GM23338 (cell line): ENCODE measurements around the gene BRME1. TPM values are rescaled to one million over a fixed set of nuclear protein-coding genes. Genes with fewer than 3 reads are reported as not detected.

ENCODE experiments used
- ATAC-seq: fragments of 200-7000 bp; cut with Tn5 transposase; 3 replicates; pipeline ENCODE4 v1.9.1; 2020
- DNase-seq: peaks from one replicate; pipeline ENCODE4 v3.0.0-alpha.2; 2015; ENCODE audit warnings: low spot score
- H2AFZ ChIP-seq: fragments of 200-600 bp; sonication (generic); 2 replicates; pipeline ENCODE4 v1.8.0; 2016; ENCODE audit warnings: antibody characterized with exemption, mild to moderate bottlenecking, moderate library complexity
- H3F3A ChIP-seq: fragments of 200-600 bp; sonication (generic); replicated peaks from 2 replicates; pipeline ENCODE4 v1.8.0; 2017; ENCODE audit warnings: antibody characterized with exemption, mixed run types, low read depth
- H3K27ac ChIP-seq: fragments of 200-600 bp; sonication (generic); 2 replicates; pipeline ENCODE4 v1.6.1; 2016; ENCODE audit warnings: low read depth
- H3K27me3 ChIP-seq: fragments of 200-600 bp; sonication (generic); 2 replicates; pipeline ENCODE4 v1.8.0; 2016; ENCODE audit warnings: mild to moderate bottlenecking, mixed run types, moderate library complexity; ENCODE audit not compliant: insufficient read depth
- H3K36me3 ChIP-seq: fragments of 200-600 bp; sonication (generic); 2 replicates; pipeline ENCODE4 v1.8.0; 2016; ENCODE audit warnings: mild to moderate bottlenecking; ENCODE audit not compliant: insufficient read depth
- H3K4me1 ChIP-seq: fragments of 200-600 bp; sonication (generic); 2 replicates; pipeline ENCODE4 v1.8.0; 2016; ENCODE audit warnings: mild to moderate bottlenecking, moderate library complexity; ENCODE audit not compliant: insufficient read depth
- H3K4me2 ChIP-seq: fragments of 200-600 bp; sonication (generic); 2 replicates; pipeline ENCODE4 v1.7.1; 2017; ENCODE audit warnings: mixed run types
- H3K4me3 ChIP-seq: fragments of 200-600 bp; sonication (generic); 2 replicates; pipeline ENCODE4 v1.6.1; 2016; ENCODE audit warnings: mixed run types
- H3K79me2 ChIP-seq: fragments of 200-600 bp; sonication (generic); replicated peaks from 2 replicates; pipeline ENCODE4 v1.8.0; 2017; ENCODE audit warnings: mild to moderate bottlenecking; ENCODE audit not compliant: insufficient read depth
- H3K9me2 ChIP-seq: fragments of 200-600 bp; sonication (generic); 2 replicates; pipeline ENCODE4 v1.8.0; 2017; ENCODE audit not compliant: insufficient read depth
- H4K20me1 ChIP-seq: fragments of 200-600 bp; sonication (generic); replicated peaks from 2 replicates; pipeline ENCODE4 v1.8.0; 2017; ENCODE audit warnings: mild to moderate bottlenecking; ENCODE audit not compliant: insufficient read depth
- H3K27ac Mint-ChIP-seq: 2 replicates; pipeline ENCODE4 v1.8.0; 2020; ENCODE audit warnings: inconsistent platforms, mild to moderate bottlenecking, moderate library complexity, mixed read lengths
- H3K27me3 Mint-ChIP-seq: 3 replicates; pipeline ENCODE4 v1.8.0; 2022; ENCODE audit warnings: low read depth, mild to moderate bottlenecking, moderate library complexity, mixed read lengths, inconsistent platforms; ENCODE audit not compliant: insufficient read depth, poor library complexity
- H3K36me3 Mint-ChIP-seq: 3 replicates; pipeline ENCODE4 v1.8.0; 2021; ENCODE audit warnings: low read depth, mild to moderate bottlenecking, inconsistent platforms, moderate library complexity, mixed read lengths
- H3K4me1 Mint-ChIP-seq: 3 replicates; pipeline ENCODE4 v1.8.0; 2020; ENCODE audit warnings: mild to moderate bottlenecking, inconsistent platforms, mixed read lengths
- H3K4me3 Mint-ChIP-seq: 3 replicates; pipeline ENCODE4 v1.8.0; 2021; ENCODE audit warnings: moderate library complexity, mild to moderate bottlenecking, inconsistent platforms, mixed read lengths
- H3K9me3 Mint-ChIP-seq: 3 replicates; pipeline ENCODE4 v1.8.0; 2020; ENCODE audit warnings: moderate library complexity, mild to moderate bottlenecking, inconsistent platforms, mixed read lengths
- CREB1 ChIP-seq: fragments of 250-450 bp; sonication (Bioruptor Pico); IDR thresholded peaks from 2 replicates; pipeline ENCODE4 v1.5.0; 2020; ENCODE audit warnings: low read depth, mild to moderate bottlenecking, moderate library complexity
- EZH2phosphoT487 ChIP-seq: fragments of 200-600 bp; sonication (generic); IDR thresholded peaks from one replicate; pipeline ENCODE4 v1.8.1; 2018; ENCODE audit warnings: antibody characterized with exemption; ENCODE audit not compliant: unreplicated experiment
- NANOG ChIP-seq: IDR thresholded peaks from 2 replicates; pipeline ENCODE4 v1.6.1; 2016; ENCODE audit warnings: antibody characterized with exemption, borderline replicate concordance
- ZNF331 ChIP-seq: fragments of 250-450 bp; sonication (Bioruptor Pico); IDR thresholded peaks from 2 replicates; pipeline ENCODE4 v1.5.0; 2020; ENCODE audit warnings: low read depth, mild to moderate bottlenecking, moderate library complexity
- polyA plus RNA-seq: library from polyadenylated mRNA; unstranded; fragments of >200 nt; fragmentation: Nextera tagmentation; extraction: Ambion mirVana; gene quantifications from 2 replicates; pipeline ENCODE4 v1.2.1, GENCODE V29; 2016
- total RNA-seq: library from RNA; depleted of rRNA; stranded (reverse); fragments of >200 nt; shearing (Covaris generic); gene quantifications from 2 replicates; pipeline ENCODE4 v1.2.3, GENCODE V29; 2014
- TF ChIP-seq, protein P1 (sequence below), 2 experiments: fragments of 200-600 bp in 1 of 2; sonication (generic) in 1 of 2; conservative IDR thresholded peaks; 2 replicates each; pipeline versions ENCODE4 v1.5.1 to v1.6.1; 2016 to 2017; ENCODE audit warnings: antibody characterized with exemption in 2 of 2, low read depth in 2 of 2, mild to moderate bottlenecking in 2 of 2, moderate library complexity in 1 of 2
- TF ChIP-seq, protein P2 (sequence below): IDR thresholded peaks from 2 replicates; pipeline ENCODE4 v1.6.1; 2016; ENCODE audit warnings: antibody characterized with exemption
- TF ChIP-seq, protein P3 (sequence below): fragments of 250-450 bp; sonication (Bioruptor Pico); IDR thresholded peaks from 2 replicates; pipeline ENCODE4 v1.5.0; 2020; ENCODE audit warnings: mild to moderate bottlenecking, moderate library complexity

BRME1 gene
- total and polyA plus RNA-seq, 2 experiments from 2014 or later = 3.9 to 4.0 TPM

DNA sequence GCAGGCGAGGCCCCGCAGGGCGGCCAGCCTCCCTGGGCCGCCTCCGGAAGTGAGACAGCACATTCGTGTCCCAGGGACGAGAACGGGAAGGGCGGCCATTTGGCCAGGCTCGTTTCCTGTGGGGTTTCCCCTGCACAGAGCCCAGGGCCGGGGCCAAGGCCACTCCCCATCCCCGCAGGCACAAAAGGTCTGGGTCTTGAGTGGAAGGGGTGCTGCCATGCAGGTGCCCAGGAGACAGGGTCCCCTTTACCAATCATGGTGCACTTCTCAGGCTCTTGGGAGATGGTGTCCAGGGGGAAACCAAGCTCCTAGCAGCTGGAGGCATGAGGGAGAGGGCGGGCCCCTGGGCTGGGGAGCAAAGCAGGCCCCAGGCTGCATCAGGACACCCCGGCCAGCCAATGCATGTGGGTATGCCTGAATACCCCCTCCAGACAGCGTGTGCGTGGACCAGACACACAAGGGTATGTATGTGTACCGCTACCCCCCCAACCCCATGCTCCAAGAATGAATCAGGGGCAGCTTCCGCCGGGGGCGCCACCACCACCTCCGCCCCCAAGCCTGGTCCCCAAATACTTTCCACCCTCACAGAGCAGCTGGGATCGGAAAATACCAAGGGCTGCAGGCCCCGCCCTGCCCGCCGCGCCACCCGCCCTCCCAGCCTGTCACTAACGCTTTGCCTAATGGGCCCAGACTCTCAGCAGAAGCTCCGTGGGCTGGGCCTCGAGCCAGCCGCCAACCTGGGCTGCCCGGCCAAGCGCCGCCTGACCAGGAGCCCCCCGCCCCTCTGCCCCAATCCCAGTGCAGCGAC is 66.6 kb downstream of the BRME1 start:
- no peak overlapping the region for H2AFZ ChIP-seq
- H3K36me3 ChIP-seq = no peaks in the 10 kb centered on the region
- peaks cover 14% of the 10 kb centered on the region; the same call in 1 of the 2 replicates for H3K79me2 ChIP-seq
- H3K27ac ChIP-seq = peak overlapping the region; percentile 63
- DNase-seq = peak; percentile 78
- peak; percentile 30 for ATAC-seq
- no peaks in the 10 kb centered on the region for H3K9me3 Mint-ChIP-seq
- H3K27me3 ChIP-seq = no peaks in the 10 kb centered on the region
- H3K4me1 Mint-ChIP-seq = peaks cover 23% of the 10 kb centered on the region
- no peaks in the 10 kb centered on the region for H3K36me3 Mint-ChIP-seq
- H3K4me3 ChIP-seq = peak overlapping the region; percentile 34; the same call in 1 of the 2 replicates
- H3K4me3 Mint-ChIP-seq = no peak overlapping the region
- H3K4me2 ChIP-seq = peak overlapping the region; percentile 64; the same call in 1 of the 2 replicates
- H3K9me2 ChIP-seq = no peaks in the 10 kb centered on the region
- TF ChIP-seq, protein P1, sequence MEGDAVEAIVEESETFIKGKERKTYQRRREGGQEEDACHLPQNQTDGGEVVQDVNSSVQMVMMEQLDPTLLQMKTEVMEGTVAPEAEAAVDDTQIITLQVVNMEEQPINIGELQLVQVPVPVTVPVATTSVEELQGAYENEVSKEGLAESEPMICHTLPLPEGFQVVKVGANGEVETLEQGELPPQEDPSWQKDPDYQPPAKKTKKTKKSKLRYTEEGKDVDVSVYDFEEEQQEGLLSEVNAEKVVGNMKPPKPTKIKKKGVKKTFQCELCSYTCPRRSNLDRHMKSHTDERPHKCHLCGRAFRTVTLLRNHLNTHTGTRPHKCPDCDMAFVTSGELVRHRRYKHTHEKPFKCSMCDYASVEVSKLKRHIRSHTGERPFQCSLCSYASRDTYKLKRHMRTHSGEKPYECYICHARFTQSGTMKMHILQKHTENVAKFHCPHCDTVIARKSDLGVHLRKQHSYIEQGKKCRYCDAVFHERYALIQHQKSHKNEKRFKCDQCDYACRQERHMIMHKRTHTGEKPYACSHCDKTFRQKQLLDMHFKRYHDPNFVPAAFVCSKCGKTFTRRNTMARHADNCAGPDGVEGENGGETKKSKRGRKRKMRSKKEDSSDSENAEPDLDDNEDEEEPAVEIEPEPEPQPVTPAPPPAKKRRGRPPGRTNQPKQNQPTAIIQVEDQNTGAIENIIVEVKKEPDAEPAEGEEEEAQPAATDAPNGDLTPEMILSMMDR (conservative IDR thresholded peaks at IDR 0.05; ENCODE audit: low read depth in 2 of 2) = peak in 1 of 2 experiments; percentile 8; a peak in 1 of 4 replicates
- no peak for TF ChIP-seq ZNF331 (CRISPR knock-in tag)
- H3K4me1 ChIP-seq = peaks cover 22% of the 10 kb centered on the region
- H4K20me1 ChIP-seq = no peaks in the 10 kb centered on the region; the same call in 1 of the 2 replicates
- H3K27me3 Mint-ChIP-seq = peaks cover 15% of the 10 kb centered on the region
- H3K27ac Mint-ChIP-seq = no peak overlapping the region
- H3F3A ChIP-seq = peaks cover 11% of the 10 kb centered on the region; the same call in 1 of the 2 replicates

DNA sequence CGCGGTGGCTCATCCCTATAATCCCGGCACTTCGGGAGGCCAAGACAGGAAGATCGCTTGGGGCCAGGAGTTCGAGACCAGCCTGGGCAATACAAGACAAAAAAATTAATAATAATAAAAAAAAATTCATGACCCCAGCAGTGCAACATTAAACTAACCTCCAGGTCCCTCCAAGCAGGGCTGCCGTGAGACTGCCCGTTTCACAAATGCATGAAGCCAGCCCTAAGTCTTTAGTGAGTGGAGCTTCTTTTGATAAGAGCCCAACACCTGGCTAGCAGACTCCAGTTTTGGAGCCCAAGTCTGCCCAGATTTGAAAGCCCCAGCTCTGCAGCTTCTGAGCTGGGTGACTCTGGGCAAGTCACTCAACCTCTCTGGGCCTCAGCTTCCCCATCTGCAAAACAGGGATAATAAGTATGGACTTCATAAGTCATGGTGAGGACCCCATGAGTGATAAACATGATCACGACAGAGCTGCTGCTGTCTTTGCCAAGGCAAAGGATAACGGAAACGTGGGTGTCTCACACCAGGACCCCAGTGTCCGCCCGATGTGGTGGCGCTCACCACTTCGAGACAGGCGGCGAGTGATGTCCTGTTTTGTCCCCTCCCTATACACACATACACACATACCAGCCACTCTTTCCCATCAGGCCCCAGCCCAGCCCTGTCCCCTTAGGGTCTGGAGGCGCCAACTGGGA is 67.3 kb downstream of the BRME1 start:
- Histone ChIP-seq H3K9me2 (no peaks in the 10 kb centered on the region), H3K4me1 (peaks cover 20% of the 10 kb centered on the region; the same call in 1 of the 2 replicates), H2AFZ (no peak overlapping the region), H3F3A (peaks cover 8% of the 10 kb centered on the region; the same call in 1 of the 2 replicates), H3K36me3 (no peaks in the 10 kb centered on the region), H4K20me1 (no peaks in the 10 kb centered on the region; the same call in 1 of the 2 replicates), H3K79me2 (peaks cover 14% of the 10 kb centered on the region; the same call in 1 of the 2 replicates), H3K4me2 (no peak overlapping the region; the same call in 1 of the 2 replicates), H3K27ac (peak overlapping the region; percentile 63; the same call in 1 of the 2 replicates), H3K27me3 (no peaks in the 10 kb centered on the region), H3K4me3 (no peak overlapping the region)
- no peaks in the 10 kb centered on the region for H3K9me3 Mint-ChIP-seq
- DNase-seq (no peak), ATAC-seq (no peak)
- no peak overlapping the region for H3K4me3 Mint-ChIP-seq
- H3K27me3 Mint-ChIP-seq = peaks cover 19% of the 10 kb centered on the region
- H3K36me3 Mint-ChIP-seq = no peaks in the 10 kb centered on the region
- peaks cover 22% of the 10 kb centered on the region for H3K4me1 Mint-ChIP-seq
- H3K27ac Mint-ChIP-seq = 0 out of 2 replicates have a peak overlapping the region, but pooled peaks have one; percentile 52
- TF ChIP-seq CREB1 (CRISPR knock-in tag) (no peak), EZH2phosphoT487 (no peak), NANOG (no peak), ZNF331 (CRISPR knock-in tag) (no peak)
- TF ChIP-seq, protein P2, sequence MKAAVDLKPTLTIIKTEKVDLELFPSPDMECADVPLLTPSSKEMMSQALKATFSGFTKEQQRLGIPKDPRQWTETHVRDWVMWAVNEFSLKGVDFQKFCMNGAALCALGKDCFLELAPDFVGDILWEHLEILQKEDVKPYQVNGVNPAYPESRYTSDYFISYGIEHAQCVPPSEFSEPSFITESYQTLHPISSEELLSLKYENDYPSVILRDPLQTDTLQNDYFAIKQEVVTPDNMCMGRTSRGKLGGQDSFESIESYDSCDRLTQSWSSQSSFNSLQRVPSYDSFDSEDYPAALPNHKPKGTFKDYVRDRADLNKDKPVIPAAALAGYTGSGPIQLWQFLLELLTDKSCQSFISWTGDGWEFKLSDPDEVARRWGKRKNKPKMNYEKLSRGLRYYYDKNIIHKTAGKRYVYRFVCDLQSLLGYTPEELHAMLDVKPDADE = no peak
- TF ChIP-seq, protein P3, sequence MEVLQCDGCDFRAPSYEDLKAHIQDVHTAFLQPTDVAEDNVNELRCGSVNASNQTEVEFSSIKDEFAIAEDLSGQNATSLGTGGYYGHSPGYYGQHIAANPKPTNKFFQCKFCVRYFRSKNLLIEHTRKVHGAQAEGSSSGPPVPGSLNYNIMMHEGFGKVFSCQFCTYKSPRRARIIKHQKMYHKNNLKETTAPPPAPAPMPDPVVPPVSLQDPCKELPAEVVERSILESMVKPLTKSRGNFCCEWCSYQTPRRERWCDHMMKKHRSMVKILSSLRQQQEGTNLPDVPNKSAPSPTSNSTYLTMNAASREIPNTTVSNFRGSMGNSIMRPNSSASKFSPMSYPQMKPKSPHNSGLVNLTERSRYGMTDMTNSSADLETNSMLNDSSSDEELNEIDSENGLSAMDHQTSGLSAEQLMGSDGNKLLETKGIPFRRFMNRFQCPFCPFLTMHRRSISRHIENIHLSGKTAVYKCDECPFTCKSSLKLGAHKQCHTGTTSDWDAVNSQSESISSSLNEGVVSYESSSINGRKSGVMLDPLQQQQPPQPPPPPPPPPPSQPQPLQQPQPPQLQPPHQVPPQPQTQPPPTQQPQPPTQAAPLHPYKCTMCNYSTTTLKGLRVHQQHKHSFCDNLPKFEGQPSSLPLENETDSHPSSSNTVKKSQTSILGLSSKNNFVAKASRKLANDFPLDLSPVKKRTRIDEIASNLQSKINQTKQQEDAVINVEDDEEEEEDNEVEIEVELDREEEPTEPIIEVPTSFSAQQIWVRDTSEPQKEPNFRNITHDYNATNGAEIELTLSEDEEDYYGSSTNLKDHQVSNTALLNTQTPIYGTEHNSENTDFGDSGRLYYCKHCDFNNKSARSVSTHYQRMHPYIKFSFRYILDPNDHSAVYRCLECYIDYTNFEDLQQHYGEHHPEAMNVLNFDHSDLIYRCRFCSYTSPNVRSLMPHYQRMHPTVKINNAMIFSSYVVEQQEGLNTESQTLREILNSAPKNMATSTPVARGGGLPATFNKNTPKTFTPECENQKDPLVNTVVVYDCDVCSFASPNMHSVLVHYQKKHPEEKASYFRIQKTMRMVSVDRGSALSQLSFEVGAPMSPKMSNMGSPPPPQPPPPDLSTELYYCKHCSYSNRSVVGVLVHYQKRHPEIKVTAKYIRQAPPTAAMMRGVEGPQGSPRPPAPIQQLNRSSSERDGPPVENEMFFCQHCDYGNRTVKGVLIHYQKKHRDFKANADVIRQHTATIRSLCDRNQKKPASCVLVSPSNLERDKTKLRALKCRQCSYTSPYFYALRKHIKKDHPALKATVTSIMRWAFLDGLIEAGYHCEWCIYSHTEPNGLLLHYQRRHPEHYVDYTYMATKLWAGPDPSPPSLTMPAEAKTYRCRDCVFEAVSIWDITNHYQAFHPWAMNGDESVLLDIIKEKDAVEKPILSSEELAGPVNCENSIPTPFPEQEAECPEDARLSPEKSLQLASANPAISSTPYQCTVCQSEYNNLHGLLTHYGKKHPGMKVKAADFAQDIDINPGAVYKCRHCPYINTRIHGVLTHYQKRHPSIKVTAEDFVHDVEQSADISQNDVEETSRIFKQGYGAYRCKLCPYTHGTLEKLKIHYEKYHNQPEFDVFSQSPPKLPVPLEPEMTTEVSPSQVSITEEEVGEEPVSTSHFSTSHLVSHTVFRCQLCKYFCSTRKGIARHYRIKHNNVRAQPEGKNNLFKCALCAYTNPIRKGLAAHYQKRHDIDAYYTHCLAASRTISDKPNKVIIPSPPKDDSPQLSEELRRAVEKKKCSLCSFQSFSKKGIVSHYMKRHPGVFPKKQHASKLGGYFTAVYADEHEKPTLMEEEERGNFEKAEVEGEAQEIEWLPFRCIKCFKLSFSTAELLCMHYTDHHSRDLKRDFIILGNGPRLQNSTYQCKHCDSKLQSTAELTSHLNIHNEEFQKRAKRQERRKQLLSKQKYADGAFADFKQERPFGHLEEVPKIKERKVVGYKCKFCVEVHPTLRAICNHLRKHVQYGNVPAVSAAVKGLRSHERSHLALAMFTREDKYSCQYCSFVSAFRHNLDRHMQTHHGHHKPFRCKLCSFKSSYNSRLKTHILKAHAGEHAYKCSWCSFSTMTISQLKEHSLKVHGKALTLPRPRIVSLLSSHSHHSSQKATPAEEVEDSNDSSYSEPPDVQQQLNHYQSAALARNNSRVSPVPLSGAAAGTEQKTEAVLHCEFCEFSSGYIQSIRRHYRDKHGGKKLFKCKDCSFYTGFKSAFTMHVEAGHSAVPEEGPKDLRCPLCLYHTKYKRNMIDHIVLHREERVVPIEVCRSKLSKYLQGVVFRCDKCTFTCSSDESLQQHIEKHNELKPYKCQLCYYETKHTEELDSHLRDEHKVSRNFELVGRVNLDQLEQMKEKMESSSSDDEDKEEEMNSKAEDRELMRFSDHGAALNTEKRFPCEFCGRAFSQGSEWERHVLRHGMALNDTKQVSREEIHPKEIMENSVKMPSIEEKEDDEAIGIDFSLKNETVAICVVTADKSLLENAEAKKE (CRISPR knock-in tag) = no peak
